SK-N-SH treated with all-trans-retinoic acid at 6 μM for 48 hours (cell line): Measurements from ENCODE around the gene FBXL16.
A peak's percentile ranks its signal among the peaks of the same experiment; 100 is the strongest.

Experiments
- ATAC-seq: fragments of 200-7000 bp; cut with Tn5 transposase; 3 replicates; pipeline ENCODE4 v1.9.1; 2020; ENCODE audit warnings: mild to moderate bottlenecking, moderate library complexity
- ARNTL ChIP-seq: fragments of 450-650 bp; formaldehyde crosslinking; IDR thresholded peaks from 2 replicates; pipeline ENCODE4 v1.5.0; 2020; ENCODE audit warnings: low read depth, mild to moderate bottlenecking, moderate library complexity, borderline replicate concordance
- BACH2 ChIP-seq: fragments of 250-450 bp; sonication (Bioruptor Pico); IDR thresholded peaks from 2 replicates; pipeline ENCODE4 v1.9.0; 2021; ENCODE audit warnings: mild to moderate bottlenecking, borderline replicate concordance
- CSDC2 ChIP-seq: fragments of 250-450 bp; sonication (Bioruptor Pico); IDR thresholded peaks from 2 replicates; pipeline ENCODE4 v1.5.0; 2020; ENCODE audit warnings: mild to moderate bottlenecking, moderate library complexity
- ESRRG ChIP-seq: fragments of 250-450 bp; sonication (Bioruptor Pico); IDR thresholded peaks from 2 replicates; pipeline ENCODE4 v1.6.1; 2021; ENCODE audit warnings: mild to moderate bottlenecking
- GLIS3 ChIP-seq: fragments of 250-450 bp; sonication (Bioruptor Pico); IDR thresholded peaks from 2 replicates; pipeline ENCODE4 v1.5.0; 2020; ENCODE audit warnings: mild to moderate bottlenecking, moderate library complexity
- ISL1 ChIP-seq: fragments of 250-450 bp; sonication (Bioruptor Pico); IDR thresholded peaks from 2 replicates; pipeline ENCODE4 v2.1.2; 2022; ENCODE audit warnings: mild to moderate bottlenecking, moderate library complexity
- OSR1 ChIP-seq: fragments of 250-450 bp; sonication (Bioruptor Pico); IDR thresholded peaks from 2 replicates; pipeline ENCODE4 v1.8.0; 2022; ENCODE audit warnings: moderate library complexity, mild to moderate bottlenecking, inconsistent platforms
- PPARA ChIP-seq: fragments of 250-450 bp; sonication (Bioruptor Pico); IDR thresholded peaks from 2 replicates; pipeline ENCODE4 v1.5.0; 2020; ENCODE audit warnings: mild to moderate bottlenecking, borderline replicate concordance
- RARB ChIP-seq: fragments of 250-450 bp; sonication (Bioruptor Pico); IDR thresholded peaks from 2 replicates; pipeline ENCODE4 v1.8.0; 2021; ENCODE audit warnings: mild to moderate bottlenecking, moderate library complexity
- SNAI2 ChIP-seq: fragments of 250-450 bp; sonication (Bioruptor Pico); IDR thresholded peaks from 2 replicates; pipeline ENCODE4 v1.5.0; 2020; ENCODE audit warnings: mild to moderate bottlenecking, moderate library complexity
- TCF4 ChIP-seq: fragments of 250-450 bp; sonication (Bioruptor Pico); IDR thresholded peaks from 2 replicates; pipeline ENCODE4 v1.8.0; 2021; ENCODE audit warnings: mild to moderate bottlenecking, moderate library complexity, borderline replicate concordance
- TOX ChIP-seq: fragments of 250-450 bp; sonication (Bioruptor Pico); IDR thresholded peaks from 2 replicates; pipeline ENCODE4 v1.8.0; 2021; ENCODE audit warnings: mild to moderate bottlenecking, moderate library complexity, borderline replicate concordance
- ZFP3 ChIP-seq: fragments of 250-450 bp; sonication (Bioruptor Pico); IDR thresholded peaks from 2 replicates; pipeline ENCODE4 v1.5.0; 2020; ENCODE audit warnings: mild to moderate bottlenecking, moderate library complexity
- ZFP30 ChIP-seq: fragments of 450-650 bp; formaldehyde crosslinking; IDR thresholded peaks from 2 replicates; pipeline ENCODE4 v1.5.0; 2022; ENCODE audit warnings: mild to moderate bottlenecking, moderate library complexity
- ZNF565 ChIP-seq: fragments of 450-650 bp; formaldehyde crosslinking; conservative IDR thresholded peaks from 2 replicates; pipeline ENCODE4 v1.5.0; 2020; ENCODE audit warnings: low read depth, mild to moderate bottlenecking, moderate library complexity
- ZNF70 ChIP-seq: fragments of 450-650 bp; formaldehyde crosslinking; IDR thresholded peaks from 2 replicates; pipeline ENCODE4 v1.5.0; 2020; ENCODE audit warnings: mild to moderate bottlenecking, moderate library complexity
- ZNF8 ChIP-seq: fragments of 450-650 bp; formaldehyde crosslinking; IDR thresholded peaks from 2 replicates; pipeline ENCODE4 v1.5.0; 2020; ENCODE audit warnings: mild to moderate bottlenecking, moderate library complexity
- TF ChIP-seq, protein P1 (sequence below): fragments of 250-450 bp; sonication (Bioruptor Pico); IDR thresholded peaks from 2 replicates; pipeline ENCODE4 v1.5.0; 2020; ENCODE audit warnings: mild to moderate bottlenecking, moderate library complexity
- TF ChIP-seq, protein P2 (sequence below): fragments of 250-450 bp; sonication (Bioruptor Pico); IDR thresholded peaks from 2 replicates; pipeline ENCODE4 v1.5.1; 2021; ENCODE audit warnings: mild to moderate bottlenecking, moderate library complexity
- TF ChIP-seq, protein P3 (sequence below): fragments of 250-450 bp; sonication (Bioruptor Pico); IDR thresholded peaks from 2 replicates; pipeline ENCODE4 v1.5.1; 2020; ENCODE audit warnings: low read depth, mild to moderate bottlenecking, moderate library complexity
- TF ChIP-seq, protein P4 (sequence below): fragments of 250-450 bp; sonication (Bioruptor Pico); IDR thresholded peaks from 2 replicates; pipeline ENCODE4 v1.8.0; 2020; ENCODE audit warnings: mild to moderate bottlenecking, moderate library complexity, borderline replicate concordance
- TF ChIP-seq, protein P5 (sequence below): fragments of 250-450 bp; sonication (Bioruptor Pico); IDR thresholded peaks from 2 replicates; pipeline ENCODE4 v1.8.0; 2021; ENCODE audit warnings: low read depth, mild to moderate bottlenecking, moderate library complexity, borderline replicate concordance

FBXL16 gene

DNA sequence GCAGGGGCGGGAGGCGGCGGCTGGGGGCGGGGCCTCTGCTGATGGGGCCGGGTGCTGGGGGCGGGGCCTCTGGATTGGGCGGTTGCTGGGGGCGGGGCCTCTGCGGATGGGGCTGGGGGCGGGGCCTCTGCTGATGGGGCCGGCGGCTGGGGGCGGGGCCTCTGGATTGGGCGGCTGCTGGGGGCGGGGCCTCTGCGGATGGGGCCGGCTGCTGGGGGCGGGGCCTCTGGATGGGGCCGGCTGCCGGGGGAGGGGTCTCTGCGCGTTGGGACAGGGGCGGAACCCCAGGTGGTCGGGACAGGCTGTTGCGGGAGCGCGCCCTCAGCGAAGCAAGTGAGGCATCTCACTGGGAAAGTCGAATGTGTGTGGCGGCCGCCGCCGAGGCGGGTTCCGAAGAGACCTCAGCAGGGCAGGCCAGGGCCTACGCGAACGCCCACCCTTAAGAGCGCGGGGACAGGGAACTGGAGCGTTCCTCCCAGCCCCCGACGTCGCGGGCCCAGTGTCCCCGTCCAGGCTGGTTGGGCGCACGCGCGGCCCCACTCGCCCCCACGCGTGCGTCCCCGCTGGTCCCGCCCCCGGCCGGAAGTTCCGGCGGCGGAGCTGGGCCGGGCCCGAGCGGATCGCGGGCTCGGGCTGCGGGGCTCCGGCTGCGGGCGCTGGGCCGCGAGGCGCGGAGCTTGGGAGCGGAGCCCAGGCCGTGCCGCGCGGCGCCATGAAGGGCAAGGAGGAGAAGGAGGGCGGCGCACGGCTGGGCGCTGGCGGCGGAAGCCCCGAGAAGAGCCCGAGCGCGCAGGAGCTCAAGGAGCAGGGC, 25.6 kb downstream of the FBXL16 start, which contains the start of gene STUB1:
TSS of gene STUB1 (plus strand) at position 597 of the 811 bp plus-strand sequence. CDS start at position 713, 116 bp downstream.
- TF ChIP-seq ZNF565 (no peak), RARB (CRISPR knock-in tag) (no peak), CSDC2 (CRISPR knock-in tag) (no peak), ESRRG (CRISPR knock-in tag) (no peak), ZNF70 (CRISPR knock-in tag) (no peak), OSR1 (CRISPR knock-in tag) (no peak), ARNTL (CRISPR knock-in tag) (no peak), TCF4 (CRISPR knock-in tag) (no peak), ZFP30 (no peak), ZFP3 (CRISPR knock-in tag) (no peak), ISL1 (CRISPR knock-in tag) (no peak), SNAI2 (no peak), ZNF8 (CRISPR knock-in tag) (no peak)
- TF ChIP-seq, protein P1, sequence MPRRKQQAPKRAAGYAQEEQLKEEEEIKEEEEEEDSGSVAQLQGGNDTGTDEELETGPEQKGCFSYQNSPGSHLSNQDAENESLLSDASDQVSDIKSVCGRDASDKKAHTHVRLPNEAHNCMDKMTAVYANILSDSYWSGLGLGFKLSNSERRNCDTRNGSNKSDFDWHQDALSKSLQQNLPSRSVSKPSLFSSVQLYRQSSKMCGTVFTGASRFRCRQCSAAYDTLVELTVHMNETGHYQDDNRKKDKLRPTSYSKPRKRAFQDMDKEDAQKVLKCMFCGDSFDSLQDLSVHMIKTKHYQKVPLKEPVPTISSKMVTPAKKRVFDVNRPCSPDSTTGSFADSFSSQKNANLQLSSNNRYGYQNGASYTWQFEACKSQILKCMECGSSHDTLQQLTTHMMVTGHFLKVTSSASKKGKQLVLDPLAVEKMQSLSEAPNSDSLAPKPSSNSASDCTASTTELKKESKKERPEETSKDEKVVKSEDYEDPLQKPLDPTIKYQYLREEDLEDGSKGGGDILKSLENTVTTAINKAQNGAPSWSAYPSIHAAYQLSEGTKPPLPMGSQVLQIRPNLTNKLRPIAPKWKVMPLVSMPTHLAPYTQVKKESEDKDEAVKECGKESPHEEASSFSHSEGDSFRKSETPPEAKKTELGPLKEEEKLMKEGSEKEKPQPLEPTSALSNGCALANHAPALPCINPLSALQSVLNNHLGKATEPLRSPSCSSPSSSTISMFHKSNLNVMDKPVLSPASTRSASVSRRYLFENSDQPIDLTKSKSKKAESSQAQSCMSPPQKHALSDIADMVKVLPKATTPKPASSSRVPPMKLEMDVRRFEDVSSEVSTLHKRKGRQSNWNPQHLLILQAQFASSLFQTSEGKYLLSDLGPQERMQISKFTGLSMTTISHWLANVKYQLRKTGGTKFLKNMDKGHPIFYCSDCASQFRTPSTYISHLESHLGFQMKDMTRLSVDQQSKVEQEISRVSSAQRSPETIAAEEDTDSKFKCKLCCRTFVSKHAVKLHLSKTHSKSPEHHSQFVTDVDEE (CRISPR knock-in tag) = no peak
- TF ChIP-seq, protein P2, sequence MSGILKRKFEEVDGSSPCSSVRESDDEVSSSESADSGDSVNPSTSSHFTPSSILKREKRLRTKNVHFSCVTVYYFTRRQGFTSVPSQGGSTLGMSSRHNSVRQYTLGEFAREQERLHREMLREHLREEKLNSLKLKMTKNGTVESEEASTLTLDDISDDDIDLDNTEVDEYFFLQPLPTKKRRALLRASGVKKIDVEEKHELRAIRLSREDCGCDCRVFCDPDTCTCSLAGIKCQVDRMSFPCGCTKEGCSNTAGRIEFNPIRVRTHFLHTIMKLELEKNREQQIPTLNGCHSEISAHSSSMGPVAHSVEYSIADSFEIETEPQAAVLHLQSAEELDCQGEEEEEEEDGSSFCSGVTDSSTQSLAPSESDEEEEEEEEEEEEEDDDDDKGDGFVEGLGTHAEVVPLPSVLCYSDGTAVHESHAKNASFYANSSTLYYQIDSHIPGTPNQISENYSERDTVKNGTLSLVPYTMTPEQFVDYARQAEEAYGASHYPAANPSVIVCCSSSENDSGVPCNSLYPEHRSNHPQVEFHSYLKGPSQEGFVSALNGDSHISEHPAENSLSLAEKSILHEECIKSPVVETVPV (CRISPR knock-in tag) = no peak
- TF ChIP-seq, protein P3, sequence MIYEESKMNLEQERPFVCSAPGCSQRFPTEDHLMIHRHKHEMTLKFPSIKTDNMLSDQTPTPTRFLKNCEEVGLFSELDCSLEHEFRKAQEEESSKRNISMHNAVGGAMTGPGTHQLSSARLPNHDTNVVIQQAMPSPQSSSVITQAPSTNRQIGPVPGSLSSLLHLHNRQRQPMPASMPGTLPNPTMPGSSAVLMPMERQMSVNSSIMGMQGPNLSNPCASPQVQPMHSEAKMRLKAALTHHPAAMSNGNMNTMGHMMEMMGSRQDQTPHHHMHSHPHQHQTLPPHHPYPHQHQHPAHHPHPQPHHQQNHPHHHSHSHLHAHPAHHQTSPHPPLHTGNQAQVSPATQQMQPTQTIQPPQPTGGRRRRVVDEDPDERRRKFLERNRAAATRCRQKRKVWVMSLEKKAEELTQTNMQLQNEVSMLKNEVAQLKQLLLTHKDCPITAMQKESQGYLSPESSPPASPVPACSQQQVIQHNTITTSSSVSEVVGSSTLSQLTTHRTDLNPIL (CRISPR knock-in tag) = no peak
- TF ChIP-seq, protein P4, sequence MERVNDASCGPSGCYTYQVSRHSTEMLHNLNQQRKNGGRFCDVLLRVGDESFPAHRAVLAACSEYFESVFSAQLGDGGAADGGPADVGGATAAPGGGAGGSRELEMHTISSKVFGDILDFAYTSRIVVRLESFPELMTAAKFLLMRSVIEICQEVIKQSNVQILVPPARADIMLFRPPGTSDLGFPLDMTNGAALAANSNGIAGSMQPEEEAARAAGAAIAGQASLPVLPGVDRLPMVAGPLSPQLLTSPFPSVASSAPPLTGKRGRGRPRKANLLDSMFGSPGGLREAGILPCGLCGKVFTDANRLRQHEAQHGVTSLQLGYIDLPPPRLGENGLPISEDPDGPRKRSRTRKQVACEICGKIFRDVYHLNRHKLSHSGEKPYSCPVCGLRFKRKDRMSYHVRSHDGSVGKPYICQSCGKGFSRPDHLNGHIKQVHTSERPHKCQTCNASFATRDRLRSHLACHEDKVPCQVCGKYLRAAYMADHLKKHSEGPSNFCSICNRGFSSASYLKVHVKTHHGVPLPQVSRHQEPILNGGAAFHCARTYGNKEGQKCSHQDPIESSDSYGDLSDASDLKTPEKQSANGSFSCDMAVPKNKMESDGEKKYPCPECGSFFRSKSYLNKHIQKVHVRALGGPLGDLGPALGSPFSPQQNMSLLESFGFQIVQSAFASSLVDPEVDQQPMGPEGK (CRISPR knock-in tag) = no peak
- TF ChIP-seq, protein P5, sequence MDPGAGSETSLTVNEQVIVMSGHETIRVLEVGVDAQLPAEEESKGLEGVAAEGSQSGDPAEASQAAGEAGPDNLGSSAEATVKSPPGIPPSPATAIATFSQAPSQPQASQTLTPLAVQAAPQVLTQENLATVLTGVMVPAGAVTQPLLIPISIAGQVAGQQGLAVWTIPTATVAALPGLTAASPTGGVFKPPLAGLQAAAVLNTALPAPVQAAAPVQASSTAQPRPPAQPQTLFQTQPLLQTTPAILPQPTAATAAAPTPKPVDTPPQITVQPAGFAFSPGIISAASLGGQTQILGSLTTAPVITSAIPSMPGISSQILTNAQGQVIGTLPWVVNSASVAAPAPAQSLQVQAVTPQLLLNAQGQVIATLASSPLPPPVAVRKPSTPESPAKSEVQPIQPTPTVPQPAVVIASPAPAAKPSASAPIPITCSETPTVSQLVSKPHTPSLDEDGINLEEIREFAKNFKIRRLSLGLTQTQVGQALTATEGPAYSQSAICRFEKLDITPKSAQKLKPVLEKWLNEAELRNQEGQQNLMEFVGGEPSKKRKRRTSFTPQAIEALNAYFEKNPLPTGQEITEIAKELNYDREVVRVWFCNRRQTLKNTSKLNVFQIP = no peak
- ATAC-seq = peak; percentile 48

DNA sequence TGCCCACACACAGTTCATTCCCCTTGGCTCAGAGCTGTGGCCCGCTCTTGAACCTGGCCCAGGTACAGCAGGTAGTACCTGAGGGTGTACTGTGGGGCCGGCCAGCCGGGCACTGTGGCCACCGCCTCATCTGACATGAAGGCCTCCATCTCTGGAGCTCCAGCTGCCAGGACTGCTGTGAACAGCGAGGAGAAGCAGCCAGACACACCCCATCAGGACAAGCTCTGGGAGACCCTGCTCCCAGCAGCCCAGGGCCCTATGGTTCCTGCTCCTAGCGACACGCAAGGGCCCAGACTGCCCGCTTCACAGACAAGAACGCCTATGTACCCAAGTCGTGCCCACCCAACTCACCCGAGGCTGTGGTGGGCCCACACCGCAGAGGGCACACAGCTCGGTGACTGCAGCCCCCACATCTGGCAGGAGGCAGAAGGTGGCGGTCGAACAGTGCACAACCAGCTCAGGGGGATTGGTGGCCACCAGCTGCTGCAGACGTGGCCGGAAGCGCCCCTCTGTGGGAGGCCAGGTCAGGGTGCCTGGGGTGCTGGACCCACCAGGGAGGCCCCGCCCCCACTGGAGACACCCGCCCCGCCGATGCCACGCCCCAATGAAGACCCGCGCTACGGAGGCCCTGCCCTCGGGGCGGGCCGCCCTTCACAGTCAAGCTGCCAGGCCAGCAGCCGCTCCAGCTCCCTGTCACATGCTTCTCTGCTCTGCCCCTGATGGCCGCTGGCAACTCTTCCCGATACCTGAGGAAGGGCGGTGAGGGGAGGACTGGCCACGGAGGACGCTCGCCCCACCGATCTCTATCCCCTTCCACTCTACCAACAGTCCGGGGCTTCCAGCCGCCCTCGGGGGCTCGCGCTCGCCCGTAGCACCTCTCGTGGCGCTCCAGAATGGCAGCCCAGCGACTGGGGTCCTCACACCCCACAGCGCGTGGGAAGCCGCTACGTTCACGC, 26.5 kb downstream of the FBXL16 start:
- peak; percentile 44 for ATAC-seq
- TF ChIP-seq, protein P4 (CRISPR knock-in tag) = no peak
- TF ChIP-seq ZFP3 (CRISPR knock-in tag) (no peak), GLIS3 (CRISPR knock-in tag) (no peak), ARNTL (CRISPR knock-in tag) (no peak), SNAI2 (no peak), OSR1 (CRISPR knock-in tag) (no peak), ZNF565 (no peak), ESRRG (CRISPR knock-in tag) (no peak), RARB (CRISPR knock-in tag) (no peak), BACH2 (CRISPR knock-in tag) (no peak), PPARA (CRISPR knock-in tag) (no peak), TOX (CRISPR knock-in tag) (no peak)
- TF ChIP-seq, protein P5 = no peak
